Small intestine (tissue), 7 donors: ENCODE results near the gene PRSS2. TPM values are rescaled to one million over a fixed set of nuclear protein-coding genes. Genes with fewer than 3 reads are reported as not detected.
"Not testable (repeated sequence)": the region's sequence is repeated elsewhere in the genome, so short reads cannot be mapped to it uniquely, and the experiment has no call there.

Source experiments
- DNase-seq, 2 donors: peaks; one replicate each; pipeline versions ENCODE4 v3.0.0 to v3.0.0-alpha.2; 2013
- FAIRE-seq: peaks from 2 replicates; lab custom pipeline; 2012; peaks lifted over from hg19 to GRCh38; lab: Jason Lieb, UNC
- H3K27ac ChIP-seq, 3 donors: one replicate each; pipeline ENCODE4 v1.5.1; 2013; ENCODE audit warnings: low read length in 2 of 3, mild to moderate bottlenecking in 2 of 3, control low read depth in 1 of 3, inconsistent platforms in 1 of 3, low read depth in 1 of 3, moderate library complexity in 1 of 3
- H3K27me3 ChIP-seq, 3 donors: one replicate each; pipeline ENCODE4 v1.6.1; 2013; ENCODE audit warnings: low read length in 3 of 3, inconsistent platforms in 1 of 3; ENCODE audit not compliant: control insufficient read depth in 3 of 3, insufficient read depth in 3 of 3
- H3K36me3 ChIP-seq, 3 donors: one replicate each; pipeline ENCODE4 v1.6.1; 2013; ENCODE audit warnings: low read length in 3 of 3, inconsistent platforms in 1 of 3, low read depth in 1 of 3, mild to moderate bottlenecking in 1 of 3, moderate library complexity in 1 of 3; ENCODE audit not compliant: control insufficient read depth in 3 of 3, insufficient read depth in 2 of 3
- H3K4me1 ChIP-seq, 3 donors: one replicate each; pipeline ENCODE4 v1.6.1; 2013; ENCODE audit warnings: low read length in 2 of 3, inconsistent platforms in 1 of 3, low read depth in 1 of 3, mild to moderate bottlenecking in 1 of 3, moderate library complexity in 1 of 3; ENCODE audit not compliant: control insufficient read depth in 3 of 3, insufficient read depth in 2 of 3
- H3K4me3 ChIP-seq, 3 donors: one replicate each; pipeline ENCODE4 v1.5.1; 2013; ENCODE audit warnings: low read length in 3 of 3, control low read depth in 1 of 3, inconsistent platforms in 1 of 3, low read depth in 1 of 3, mild to moderate bottlenecking in 1 of 3, moderate library complexity in 1 of 3
- H3K9me3 ChIP-seq, 2 donors: one replicate each; pipeline ENCODE4 v1.6.1; 2013; ENCODE audit warnings: low read depth in 1 of 2, low read length in 1 of 2; ENCODE audit not compliant: control insufficient read depth in 2 of 2, insufficient read depth in 1 of 2
- WGBS, 3 donors: extraction: QIAGEN DNeasy Blood & Tissue Kit; methylation state at CpG; one replicate each; pipeline ENCODE4 v1.1.7; 2013; 5-methylcytosine and 5-hydroxymethylcytosine counted together
- polyA plus RNA-seq, 4 donors: library from polyadenylated mRNA; stranded (reverse) in 3 of 4; unstranded in 1 of 4; fragments of 200-250 nt in 3 of 4; fragments of 120-200 nt in 1 of 4; gene quantifications; one replicate each; pipeline versions ENCODE4 v1.2.1 to v1.2.3, GENCODE V29; 2013
- donor health status: healthy with polysubstance abuse.
- donor health status: control.
- donor health status: control.
- donor health status: Bipolar disorder and iron deficiency.
- donor health status: healthy.

PRSS2 gene
- polyA plus RNA-seq, 4 donors: 0.80 to 814 (median 123) TPM

- no peak for DNase-seq
- no peak for FAIRE-seq
- Histone ChIP-seq H3K4me3 (no peak overlapping the region), H3K27me3 (peaks cover 0 to 4% (median 0%) of the 10 kb centered on the region in 3 donors), H3K9me3 (no peaks in the 10 kb centered on the region), H3K27ac (no peak overlapping the region), H3K36me3 (no peaks in the 10 kb centered on the region), H3K4me1 (no peaks in the 10 kb centered on the region)
- 84 to 100% (median 86%) methylated on average over 1 of the region's 1 CpG for WGBS, 3 donors
Measured at GRCh38 chr7:142762104-142762503, 8.7 kb upstream of the PRSS2 start.

GRCh38 chr7:142767451-142767850, 3.3 kb upstream of the PRSS2 start:
- Histone ChIP-seq H3K36me3 (no peaks in the 10 kb centered on the region), H3K4me3 (no peak overlapping the region), H3K27ac (no peak overlapping the region), H3K9me3 (no peaks in the 10 kb centered on the region), H3K27me3 (peaks cover 0 to 12% (median 0%) of the 10 kb centered on the region in 3 donors), H3K4me1 (no peaks in the 10 kb centered on the region)
- 66 to 90% (median 77%) methylated on average over 3 of the region's 3 CpGs for WGBS, 3 donors
- DNase-seq: no peak
- FAIRE-seq: no peak

DNA sequence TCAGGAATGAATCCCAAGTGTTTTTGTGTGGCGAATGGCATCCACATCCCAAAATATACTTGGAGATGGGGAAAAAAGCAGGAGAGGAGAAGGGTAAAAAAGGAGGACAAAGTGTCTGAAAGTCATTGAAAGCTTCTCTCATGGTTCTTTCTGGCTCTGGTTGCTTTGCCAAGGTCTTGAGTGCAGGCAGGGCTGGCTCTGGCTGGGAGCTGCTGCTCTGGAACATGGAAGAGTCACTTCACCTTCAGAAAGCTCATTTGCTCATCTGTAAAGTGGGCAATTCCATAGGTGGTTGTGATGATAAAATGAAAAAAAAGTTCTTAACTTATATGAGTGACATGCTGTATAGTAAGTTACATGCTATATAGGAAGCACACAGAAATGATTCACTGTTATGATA, 2.9 kb upstream of the PRSS2 start:
- H3K4me3 ChIP-seq: no peak overlapping the region
- H3K27me3 ChIP-seq: peaks cover 0 to 12% (median 0%) of the 10 kb centered on the region in 3 donors
- no peaks in the 10 kb centered on the region for H3K36me3 ChIP-seq
- DNase-seq (no peak), FAIRE-seq (no peak)
- 76 to 94% (median 79%) methylated on average over 1 of the region's 1 CpG for WGBS, 3 donors
- H3K9me3 ChIP-seq: no peaks in the 10 kb centered on the region
- H3K27ac ChIP-seq: no peak overlapping the region
- H3K4me1 ChIP-seq: no peaks in the 10 kb centered on the region

DNA sequence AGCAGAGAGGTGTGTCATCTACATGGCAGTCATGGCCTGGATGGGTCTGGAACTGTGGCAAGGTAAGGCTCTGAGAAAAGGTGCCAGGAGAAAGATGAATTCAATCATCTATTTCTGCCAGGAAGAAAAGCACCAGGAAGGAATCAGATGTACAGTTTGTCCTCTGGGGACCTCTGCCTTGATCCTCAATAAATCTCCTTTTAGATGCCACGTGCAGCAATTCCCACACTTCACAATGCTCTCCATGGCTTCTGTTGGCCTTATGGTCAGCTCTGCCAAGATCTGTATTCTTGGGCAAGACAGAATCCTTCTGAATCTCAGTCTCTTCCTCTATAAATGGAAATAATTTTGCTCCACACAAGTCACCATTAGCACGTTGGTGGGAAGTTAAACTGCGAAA, 1.9 kb upstream of the PRSS2 start:
- FAIRE-seq, H3K4me1 ChIP-seq, DNase-seq, H3K27ac ChIP-seq, H3K9me3 ChIP-seq, H3K36me3 ChIP-seq, H3K4me3 ChIP-seq: not testable (repeated sequence)
- peaks cover 0 to 15% (median 3%) of the 10 kb centered on the region in 3 donors for H3K27me3 ChIP-seq
- 71 to 87% (median 82%) methylated on average over 3 of the region's 3 CpGs for WGBS, 3 donors

DNA sequence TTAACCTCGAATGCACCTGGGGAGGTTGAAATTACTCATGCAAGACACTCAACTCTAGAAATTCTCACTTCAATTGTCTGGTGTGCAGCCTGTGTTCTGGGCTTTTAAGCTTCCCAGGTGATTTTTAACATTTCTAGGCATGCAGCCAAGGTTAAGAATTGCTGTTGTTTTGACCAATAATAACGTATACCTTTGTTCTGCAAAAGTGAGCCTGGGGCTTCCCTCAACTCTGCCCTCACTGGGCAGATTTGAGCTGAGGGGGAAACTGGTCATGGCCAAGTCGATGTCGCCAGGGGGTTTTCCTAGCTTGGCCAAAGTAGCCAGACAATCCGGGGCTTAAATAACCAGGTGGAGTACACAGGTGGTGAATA, 568 bp downstream of the PRSS2 start:
- no peak for DNase-seq
- Histone ChIP-seq H3K4me1 (no peaks in the 10 kb centered on the region), H3K27ac (no peak overlapping the region), H3K27me3 (peaks cover 0 to 17% (median 3%) of the 10 kb centered on the region in 3 donors), H3K36me3 (no peaks in the 10 kb centered on the region), H3K4me3 (no peak overlapping the region), H3K9me3 (no peaks in the 10 kb centered on the region)
- no peak for FAIRE-seq
- WGBS, 3 donors: 44 to 63% (median 51%) methylated on average over 5 of the region's 5 CpGs

- Histone ChIP-seq H3K9me3 (no peaks in the 10 kb centered on the region), H3K27me3 (peaks cover 0 to 17% (median 3%) of the 10 kb centered on the region in 3 donors), H3K4me3 (no peak overlapping the region), H3K27ac (no peak overlapping the region), H3K36me3 (no peaks in the 10 kb centered on the region), H3K4me1 (no peaks in the 10 kb centered on the region)
- FAIRE-seq (no peak), DNase-seq (no peak)
- WGBS, 3 donors: 59 to 77% (median 61%) methylated on average over 6 of the region's 6 CpGs
Measured at GRCh38 chr7:142772051-142772450, 1.3 kb downstream of the PRSS2 start.

DNA sequence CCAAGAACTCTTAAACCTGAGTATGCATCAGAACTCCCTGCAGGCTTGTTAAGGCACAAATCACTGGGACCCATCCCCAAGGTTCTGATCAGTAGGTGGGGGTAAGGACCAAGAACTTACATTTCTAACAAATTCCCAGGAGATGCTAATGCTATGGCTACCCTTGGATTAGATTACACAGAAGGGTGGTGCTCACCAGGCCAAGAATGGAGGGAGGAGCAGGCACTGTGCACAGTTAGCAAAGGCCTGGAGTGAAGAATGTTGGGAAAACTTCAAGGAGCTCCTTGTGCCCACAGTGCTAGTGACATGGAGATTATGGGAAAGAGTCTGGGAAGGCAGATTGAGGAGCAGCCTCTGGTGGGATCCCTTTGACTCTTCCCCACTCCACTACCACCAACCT, 1.9 kb downstream of the PRSS2 start:
- no peak overlapping the region for H3K4me3 ChIP-seq
- FAIRE-seq (no peak), DNase-seq (no peak)
- H3K27me3 ChIP-seq: peaks cover 0 to 17% (median 3%) of the 10 kb centered on the region in 3 donors
- H3K36me3 ChIP-seq: no peaks in the 10 kb centered on the region
- H3K4me1 ChIP-seq: no peaks in the 10 kb centered on the region
- H3K27ac ChIP-seq: no peak overlapping the region
- no peaks in the 10 kb centered on the region for H3K9me3 ChIP-seq

DNA sequence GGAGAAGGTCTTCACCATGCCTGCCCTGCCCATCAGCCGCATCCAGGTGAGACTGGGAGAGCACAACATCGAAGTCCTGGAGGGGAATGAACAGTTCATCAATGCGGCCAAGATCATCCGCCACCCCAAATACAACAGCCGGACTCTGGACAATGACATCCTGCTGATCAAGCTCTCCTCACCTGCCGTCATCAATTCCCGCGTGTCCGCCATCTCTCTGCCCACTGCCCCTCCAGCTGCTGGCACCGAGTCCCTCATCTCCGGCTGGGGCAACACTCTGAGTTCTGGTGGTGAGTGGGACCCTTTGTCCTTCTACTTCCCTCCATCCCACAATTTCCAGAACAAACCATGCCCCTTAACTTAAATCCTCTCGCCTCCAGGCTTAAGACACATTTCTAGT, 2.5 kb downstream of the PRSS2 start:
- WGBS, 3 donors: 72 to 90% (median 81%) methylated on average over 12 of the region's 12 CpGs
- no peak overlapping the region for H3K27ac ChIP-seq
- no peaks in the 10 kb centered on the region for H3K36me3 ChIP-seq
- DNase-seq: no peak
- H3K27me3 ChIP-seq: peaks cover 0 to 17% (median 3%) of the 10 kb centered on the region in 3 donors
- H3K4me1 ChIP-seq: no peaks in the 10 kb centered on the region
- no peak overlapping the region for H3K4me3 ChIP-seq
- H3K9me3 ChIP-seq: no peaks in the 10 kb centered on the region
- no peak for FAIRE-seq
